GM12874 (cell line): Measurements from ENCODE around the gene NECTIN1.

Experiments
- CTCF ChIP-seq: IDR thresholded peaks from 2 replicates; pipeline ENCODE4 v1.5.1; 2011; ENCODE audit warnings: low read depth, mild to moderate bottlenecking, control low read depth, low read length, moderate library complexity; ENCODE audit not compliant: insufficient read depth

Gene NECTIN1

GRCh38 chr11:119602745-119603373 lies 126.1 kb downstream of the NECTIN1 start:
- TF ChIP-seq CTCF, result 0 out of 2 replicates have a peak, but pooled peaks have one; percentile 10

- no peak for TF ChIP-seq CTCF
These were observed 129.0 kb downstream of the NECTIN1 start for GRCh38 chr11:119599864-119600541.

GRCh38 chr11:119594639-119595249 lies 134.3 kb downstream of the NECTIN1 start:
- TF ChIP-seq CTCF, result no peak

GRCh38 chr11:119593346-119593745 lies 135.7 kb downstream of the NECTIN1 start:
- TF ChIP-seq CTCF, result no peak

GRCh38 chr11:119592642-119593041 lies 136.4 kb downstream of the NECTIN1 start:
- TF ChIP-seq CTCF, result no peak

GRCh38 chr11:119591836-119592310 lies 137.1 kb downstream of the NECTIN1 start:
- no peak for TF ChIP-seq CTCF

- no peak for TF ChIP-seq CTCF
These were observed 138.2 kb downstream of the NECTIN1 start for GRCh38 chr11:119590651-119591351.
